Keratinocyte (primary cell): Measurements from ENCODE around the gene ETV3. TPM values are rescaled to one million over a fixed set of nuclear protein-coding genes. Genes with fewer than 3 reads are reported as not detected.

Experiments used
- DNase-seq: peaks from one replicate; pipeline ENCODE4 v3.0.0-alpha.2; 2011; ENCODE audit warnings: low read depth, missing footprints, low spot score
- FAIRE-seq: peaks from 2 replicates; lab custom pipeline; 2011; peaks lifted over from hg19 to GRCh38; lab: Jason Lieb, UNC
- H2AFZ ChIP-seq: 2 replicates; pipeline ENCODE4 v1.6.0; 2012; ENCODE audit warnings: low read length, control low read depth, inconsistent platforms; ENCODE audit not compliant: control insufficient read depth
- H3K27ac ChIP-seq: 2 replicates; pipeline ENCODE4 v1.5.1; 2011; ENCODE audit warnings: low read length; ENCODE audit not compliant: control insufficient read depth, insufficient read depth
- H3K27me3 ChIP-seq: 3 replicates; pipeline ENCODE4 v1.6.0; 2011; ENCODE audit warnings: low read length; ENCODE audit not compliant: control insufficient read depth, insufficient read depth; ENCODE audit errors: extremely low read depth
- H3K36me3 ChIP-seq, 2 experiments: 2 replicates in 1 of 2; 3 replicates in 1 of 2; pipeline ENCODE4 v1.5.1; 2011; ENCODE audit warnings: low read length in 2 of 2, mild to moderate bottlenecking in 1 of 2; ENCODE audit not compliant: control insufficient read depth in 2 of 2, insufficient read depth in 2 of 2; ENCODE audit errors: extremely low read depth in 1 of 2
- H3K4me1 ChIP-seq: 3 replicates; pipeline ENCODE4 v1.5.1; 2011; ENCODE audit warnings: low read length; ENCODE audit not compliant: control insufficient read depth, insufficient read depth; ENCODE audit errors: extremely low read depth
- H3K4me2 ChIP-seq: 3 replicates; pipeline ENCODE4 v1.6.0; 2011; ENCODE audit warnings: low read depth, low read length; ENCODE audit not compliant: control insufficient read depth, insufficient read depth; ENCODE audit errors: extremely low read depth
- H3K4me3 ChIP-seq, 3 experiments: fragments of 200-600 bp in 1 of 3; sonication (generic) in 1 of 3; 2 replicates in 2 of 3; 3 replicates in 1 of 3; pipeline ENCODE4 v1.5.1; 2011 to 2016; ENCODE audit warnings: low read length in 3 of 3, mild to moderate bottlenecking in 3 of 3, control low read depth in 2 of 3, inconsistent platforms in 1 of 3, low read depth in 1 of 3, mixed read lengths in 1 of 3, mixed run types in 1 of 3, moderate library complexity in 1 of 3; ENCODE audit not compliant: control insufficient read depth in 2 of 3, insufficient read depth in 2 of 3; ENCODE audit errors: extremely low read depth in 1 of 3
- H3K79me2 ChIP-seq: 2 replicates; pipeline ENCODE4 v1.6.0; 2012; ENCODE audit warnings: low read length; ENCODE audit not compliant: control insufficient read depth, insufficient read depth
- H3K9ac ChIP-seq: 3 replicates; pipeline ENCODE4 v1.6.0; 2011; ENCODE audit warnings: low read length; ENCODE audit not compliant: control insufficient read depth, insufficient read depth; ENCODE audit errors: extremely low read depth
- H3K9me1 ChIP-seq: 3 replicates; pipeline ENCODE4 v1.6.0; 2011; ENCODE audit warnings: low read length; ENCODE audit not compliant: control insufficient read depth, insufficient read depth; ENCODE audit errors: extremely low read depth
- H3K9me3 ChIP-seq: 2 replicates; pipeline ENCODE4 v1.5.1; 2012; ENCODE audit warnings: low read depth, low read length; ENCODE audit not compliant: control insufficient read depth
- H4K20me1 ChIP-seq: 3 replicates; pipeline ENCODE4 v1.6.0; 2011; ENCODE audit warnings: low read length; ENCODE audit not compliant: control insufficient read depth, insufficient read depth; ENCODE audit errors: extremely low read depth
- EZH2 ChIP-seq: IDR thresholded peaks from one replicate; pipeline ENCODE4 v1.6.1; 2012; ENCODE audit warnings: inconsistent platforms, mild to moderate bottlenecking, low read length, moderate library complexity
- dilution Hi-C: fragments of 300-500 bp; cut with MboI; formaldehyde crosslinking; loops from one replicate; pipeline ENCODE4 v1.7.0; 2020; ENCODE audit warnings: low sequenced_read_pairs; ENCODE audit not compliant: extremely low pct_ligation_motif_present
- polyA plus RNA-seq, 5 experiments: library from polyadenylated mRNA; depleted of rRNA in 3 of 5; stranded (reverse) in 3 of 5; stranded (forward) in 1 of 5; unstranded in 1 of 5; fragments of >200 nt; gene quantifications; 1 replicate in 1 of 5; 2 replicates in 3 of 5; 3 replicates in 1 of 5; pipeline versions ENCODE4 v1.2.1 to v1.2.3, GENCODE V29; 2011 to 2012; ENCODE audit warnings: missing spikeins in 2 of 5, low read depth in 1 of 5, low replicate concordance in 1 of 5
- TF ChIP-seq, protein P1 (sequence below), 3 experiments: IDR thresholded peaks in 1 of 3; conservative IDR thresholded peaks in 1 of 3; optimal IDR thresholded peaks in 1 of 3; 2 replicates in 2 of 3; 3 replicates in 1 of 3; pipeline versions ENCODE3 to v1.5.1; 2011; ENCODE audit warnings: low read length in 3 of 3, mild to moderate bottlenecking in 3 of 3, moderate library complexity in 2 of 3, control low read depth in 1 of 3, inconsistent platforms in 1 of 3; ENCODE audit not compliant: insufficient read depth in 2 of 3; ENCODE audit errors: extremely low read depth in 1 of 3

The ETV3 gene
- polyA plus RNA-seq, 1 donor (not counting 4 experiments of a cell fraction or from before 2014, with no cell fraction given) = 22.3 TPM

DNA sequence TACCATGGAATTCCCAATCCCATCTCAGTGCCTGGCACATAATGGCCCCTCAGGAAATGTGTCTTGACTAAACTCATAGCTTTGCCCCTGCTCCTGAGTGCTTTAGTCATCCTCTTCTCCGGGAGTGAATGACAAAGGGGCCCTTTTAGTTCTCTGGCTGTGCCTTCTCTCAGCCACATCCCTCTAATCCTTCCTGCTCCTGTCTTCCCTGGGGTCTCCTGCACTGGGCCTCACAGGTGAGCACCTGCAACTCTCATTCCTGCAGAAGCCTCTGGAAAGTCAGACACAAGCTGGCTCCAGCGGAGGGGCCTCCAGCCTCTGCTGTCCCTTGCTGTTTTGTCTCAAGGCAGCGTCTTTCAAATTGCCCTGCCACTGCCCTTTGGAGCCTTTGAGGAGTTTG lies 24.6 kb downstream of the ETV3 start:
- TF ChIP-seq, protein P1, sequence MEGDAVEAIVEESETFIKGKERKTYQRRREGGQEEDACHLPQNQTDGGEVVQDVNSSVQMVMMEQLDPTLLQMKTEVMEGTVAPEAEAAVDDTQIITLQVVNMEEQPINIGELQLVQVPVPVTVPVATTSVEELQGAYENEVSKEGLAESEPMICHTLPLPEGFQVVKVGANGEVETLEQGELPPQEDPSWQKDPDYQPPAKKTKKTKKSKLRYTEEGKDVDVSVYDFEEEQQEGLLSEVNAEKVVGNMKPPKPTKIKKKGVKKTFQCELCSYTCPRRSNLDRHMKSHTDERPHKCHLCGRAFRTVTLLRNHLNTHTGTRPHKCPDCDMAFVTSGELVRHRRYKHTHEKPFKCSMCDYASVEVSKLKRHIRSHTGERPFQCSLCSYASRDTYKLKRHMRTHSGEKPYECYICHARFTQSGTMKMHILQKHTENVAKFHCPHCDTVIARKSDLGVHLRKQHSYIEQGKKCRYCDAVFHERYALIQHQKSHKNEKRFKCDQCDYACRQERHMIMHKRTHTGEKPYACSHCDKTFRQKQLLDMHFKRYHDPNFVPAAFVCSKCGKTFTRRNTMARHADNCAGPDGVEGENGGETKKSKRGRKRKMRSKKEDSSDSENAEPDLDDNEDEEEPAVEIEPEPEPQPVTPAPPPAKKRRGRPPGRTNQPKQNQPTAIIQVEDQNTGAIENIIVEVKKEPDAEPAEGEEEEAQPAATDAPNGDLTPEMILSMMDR (optimal IDR thresholded peaks at IDR 0.05 in 1 of 3, IDR thresholded peaks at IDR 0.05 in 1 of 3, conservative IDR thresholded peaks at IDR 0.05 in 1 of 3; ENCODE audit: extremely low read depth in 1 of 3, insufficient read depth in 2 of 3, low read length in 3 of 3) = no peak
- no peak for TF ChIP-seq EZH2
- H2AFZ ChIP-seq = no peak overlapping the region
- no peak overlapping the region for H3K9ac ChIP-seq
- H3K4me2 ChIP-seq = no peak overlapping the region
- H4K20me1 ChIP-seq = no peaks in the 10 kb centered on the region
- dilution Hi-C loops = no loop called here
- no peaks in the 10 kb centered on the region for H3K9me3 ChIP-seq
- peaks cover 13% of the 10 kb centered on the region for H3K27me3 ChIP-seq
- no peaks in the 10 kb centered on the region for H3K36me3 ChIP-seq
- H3K79me2 ChIP-seq = no peaks in the 10 kb centered on the region
- DNase-seq (no peak), FAIRE-seq (no peak)
- no peak overlapping the region for H3K27ac ChIP-seq
- H3K4me3 ChIP-seq = no peak overlapping the region
- H3K4me1 ChIP-seq = no peaks in the 10 kb centered on the region
- H3K9me1 ChIP-seq = no peaks in the 10 kb centered on the region

DNA sequence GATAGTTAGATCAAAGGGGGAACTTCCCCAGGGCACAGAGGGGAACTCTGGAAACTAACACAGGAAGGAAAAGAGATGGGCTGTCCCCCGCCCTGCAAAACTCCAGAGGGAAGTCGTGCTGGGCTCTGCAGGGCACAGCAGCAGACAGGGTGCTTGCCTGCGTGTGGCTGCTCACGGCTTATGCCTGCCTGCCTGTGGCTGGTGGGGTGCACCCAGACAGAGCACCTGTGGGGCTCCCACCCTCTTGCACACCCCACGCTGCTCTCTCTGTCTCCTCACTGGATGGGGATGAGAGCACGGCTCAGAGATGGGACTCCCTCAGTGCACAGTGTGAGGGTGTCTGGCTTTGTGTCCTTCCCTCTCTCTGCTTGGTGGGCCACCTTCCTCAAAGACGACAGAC lies 25.1 kb downstream of the ETV3 start:
- no peak overlapping the region for H2AFZ ChIP-seq
- H3K9me3 ChIP-seq = no peaks in the 10 kb centered on the region
- dilution Hi-C loops = no loop called here
- no peaks in the 10 kb centered on the region for H3K36me3 ChIP-seq
- no peak overlapping the region for H3K27ac ChIP-seq
- peaks cover 14% of the 10 kb centered on the region for H3K27me3 ChIP-seq
- no peaks in the 10 kb centered on the region for H3K79me2 ChIP-seq
- no peaks in the 10 kb centered on the region for H3K9me1 ChIP-seq
- no peaks in the 10 kb centered on the region for H4K20me1 ChIP-seq
- no peak overlapping the region for H3K4me2 ChIP-seq
- DNase-seq (no peak), FAIRE-seq (no peak)
- H3K4me1 ChIP-seq = no peaks in the 10 kb centered on the region
- H3K4me3 ChIP-seq = no peak overlapping the region
- H3K9ac ChIP-seq = no peak overlapping the region
- TF ChIP-seq, protein P1 (optimal IDR thresholded peaks at IDR 0.05 in 1 of 3, IDR thresholded peaks at IDR 0.05 in 1 of 3, conservative IDR thresholded peaks at IDR 0.05 in 1 of 3; ENCODE audit: extremely low read depth in 1 of 3, insufficient read depth in 2 of 3, low read length in 3 of 3) = no peak
- no peak for TF ChIP-seq EZH2
